GM21737 (cell line): ENCODE results near the gene DNAJC11.

Experiments used
- ATAC-seq: cut with Tn5 transposase; IDR thresholded peaks from one replicate; pipeline ENCODE4 v1.9.1; 2021; ENCODE audit warnings: mild to moderate bottlenecking, moderate library complexity; ENCODE audit not compliant: unreplicated experiment

The DNAJC11 gene

GRCh38 chr1:6587261-6588005, 114.2 kb downstream of the DNAJC11 start:
- ATAC-seq = no peak

- no peak for ATAC-seq
Measured at GRCh38 chr1:6586404-6586816, 115.2 kb downstream of the DNAJC11 start.

GRCh38 chr1:6585841-6586240, 115.8 kb downstream of the DNAJC11 start:
- ATAC-seq = no peak

GRCh38 chr1:6585081-6585722, 116.4 kb downstream of the DNAJC11 start:
- ATAC-seq = no peak
